ENCODE data around the gene CFLAR. TPM values are rescaled to one million over a fixed set of nuclear protein-coding genes. Genes with fewer than 3 reads are reported as not detected.
A peak's percentile ranks its signal among the peaks of the same experiment; 100 is the strongest.
"Not testable (repeated sequence)": the region's sequence is repeated elsewhere in the genome, so short reads cannot be mapped to it uniquely, and the experiment has no call there.

The CFLAR gene
- total RNA-seq, 2 donors from 2014 or later = 232 to 385 TPM

DNA sequence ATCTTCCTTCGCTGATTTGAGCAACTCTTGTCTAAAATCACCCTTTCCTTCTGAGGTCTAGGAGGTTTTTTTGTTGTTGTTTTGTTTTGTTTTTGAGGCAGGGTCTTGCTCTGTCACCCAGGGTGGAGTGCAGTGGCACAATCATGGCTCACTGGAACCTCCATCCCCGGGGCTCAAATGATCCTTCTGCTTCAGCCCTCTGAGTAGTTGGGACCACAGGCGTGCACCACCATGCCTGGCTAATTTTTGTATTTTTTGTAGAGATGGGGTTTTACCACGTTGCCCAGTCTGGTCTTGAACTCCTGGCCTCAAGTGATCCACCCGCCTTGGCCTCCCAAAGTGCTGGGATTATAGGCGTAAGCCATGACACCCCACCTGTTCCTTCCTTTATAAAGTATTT, 68.3 kb downstream of the CFLAR start:
- DNase-seq; H3K27me3 Mint-ChIP-seq (ENCODE audit: low read depth); H3K9me3 Mint-ChIP-seq: not testable (repeated sequence)
- H3K4me1 Mint-ChIP-seq (ENCODE audit: low read depth) = peaks cover 72% of the 10 kb centered on the region
- peak overlapping the region; percentile 93 for H3K27ac Mint-ChIP-seq
- peaks cover 8 to 16% of the 10 kb centered on the region in 2 donors for H3K36me3 Mint-ChIP-seq (ENCODE audit: insufficient read depth in 2 of 2)
- peak in 1 of 2 donors; percentile 18 for ATAC-seq (replicated peaks in 1 of 2)
- H3K4me3 Mint-ChIP-seq = peak overlapping the region; percentile 91 to 97

DNA sequence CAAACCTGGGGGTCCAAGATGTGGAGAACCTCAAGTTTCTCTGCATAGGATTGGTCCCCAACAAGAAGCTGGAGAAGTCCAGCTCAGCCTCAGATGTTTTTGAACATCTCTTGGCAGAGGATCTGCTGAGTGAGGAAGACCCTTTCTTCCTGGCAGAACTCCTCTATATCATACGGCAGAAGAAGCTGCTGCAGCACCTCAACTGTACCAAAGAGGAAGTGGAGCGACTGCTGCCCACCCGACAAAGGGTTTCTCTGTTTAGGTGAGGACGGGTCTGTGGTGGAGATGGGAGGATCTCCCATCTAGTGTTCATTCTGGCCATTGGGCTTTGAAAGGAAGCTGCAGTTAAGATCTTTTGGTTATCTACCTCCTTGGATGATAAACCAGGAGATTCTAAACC, 69.9 kb downstream of the CFLAR start:
- H3K4me3 Mint-ChIP-seq = peak overlapping the region; percentile 91 to 97
- DNase-seq (no peak), ATAC-seq (replicated peaks in 1 of 2) (no peak)
- peaks cover 67% of the 10 kb centered on the region for H3K4me1 Mint-ChIP-seq (ENCODE audit: low read depth)
- H3K9me3 Mint-ChIP-seq = no peaks in the 10 kb centered on the region
- H3K27ac Mint-ChIP-seq = peak overlapping the region; percentile 93
- no peaks in the 10 kb centered on the region for H3K27me3 Mint-ChIP-seq (ENCODE audit: low read depth)
- peaks cover 11 to 17% of the 10 kb centered on the region in 2 donors for H3K36me3 Mint-ChIP-seq (ENCODE audit: insufficient read depth in 2 of 2)

DNA sequence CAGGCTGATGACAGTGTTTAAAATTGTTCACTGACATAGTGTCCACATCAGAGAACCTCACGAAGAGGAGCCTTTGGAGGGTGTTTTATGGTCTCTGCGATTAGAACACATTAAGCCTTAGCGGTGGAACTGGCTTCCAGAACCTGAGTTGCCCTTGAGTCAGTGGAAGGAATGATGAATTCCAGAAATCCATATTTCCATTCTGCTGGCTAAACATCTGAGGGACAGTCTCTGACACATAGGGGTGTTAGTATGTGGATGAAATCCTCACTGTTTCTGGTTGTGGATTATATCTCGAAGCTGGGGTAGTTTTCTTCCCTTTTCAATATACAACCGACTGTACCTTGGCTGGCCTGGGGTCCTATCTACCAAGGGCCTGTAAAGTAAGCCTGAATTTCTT, 71.0 kb downstream of the CFLAR start:
- Mint-ChIP-seq H3K4me3 (peak overlapping the region; percentile 31 to 46), H3K27me3 (ENCODE audit: low read depth) (no peaks in the 10 kb centered on the region), H3K4me1 (ENCODE audit: low read depth) (peaks cover 71% of the 10 kb centered on the region), H3K36me3 (ENCODE audit: insufficient read depth in 2 of 2) (peaks cover 11 to 17% of the 10 kb centered on the region in 2 donors), H3K9me3 (no peaks in the 10 kb centered on the region), H3K27ac (peak overlapping the region; percentile 8)
- DNase-seq (no peak), ATAC-seq (replicated peaks in 1 of 2) (no peak)

DNA sequence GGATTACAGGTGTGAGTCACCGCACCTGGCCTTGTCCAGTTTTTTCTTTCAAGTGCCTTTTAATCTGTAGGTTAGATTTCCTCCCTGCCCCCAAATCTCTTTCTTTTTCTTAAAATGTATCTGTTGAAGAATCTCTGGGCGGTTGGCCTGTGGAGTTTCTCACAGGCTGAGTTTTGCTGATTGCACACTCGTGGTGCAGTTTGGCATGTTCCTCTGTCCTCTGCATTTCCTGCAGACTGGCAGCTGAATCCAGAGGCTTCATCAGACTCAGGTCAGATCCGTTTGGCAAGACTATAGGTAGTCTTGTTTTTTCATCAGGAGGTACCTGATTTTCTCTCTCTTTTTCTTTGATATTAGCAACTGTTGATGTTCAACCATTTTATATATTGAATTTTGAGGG, 72.5 kb downstream of the CFLAR start:
- peaks cover 69% of the 10 kb centered on the region for H3K4me1 Mint-ChIP-seq (ENCODE audit: low read depth)
- H3K27ac Mint-ChIP-seq = no peak overlapping the region
- H3K9me3 Mint-ChIP-seq = no peaks in the 10 kb centered on the region
- H3K27me3 Mint-ChIP-seq (ENCODE audit: low read depth) = no peaks in the 10 kb centered on the region
- H3K4me3 Mint-ChIP-seq = no peak overlapping the region
- ATAC-seq (replicated peaks in 1 of 2) (no peak), DNase-seq (no peak)
- H3K36me3 Mint-ChIP-seq (ENCODE audit: insufficient read depth in 2 of 2) = peaks cover 12 to 23% of the 10 kb centered on the region in 2 donors

DNA sequence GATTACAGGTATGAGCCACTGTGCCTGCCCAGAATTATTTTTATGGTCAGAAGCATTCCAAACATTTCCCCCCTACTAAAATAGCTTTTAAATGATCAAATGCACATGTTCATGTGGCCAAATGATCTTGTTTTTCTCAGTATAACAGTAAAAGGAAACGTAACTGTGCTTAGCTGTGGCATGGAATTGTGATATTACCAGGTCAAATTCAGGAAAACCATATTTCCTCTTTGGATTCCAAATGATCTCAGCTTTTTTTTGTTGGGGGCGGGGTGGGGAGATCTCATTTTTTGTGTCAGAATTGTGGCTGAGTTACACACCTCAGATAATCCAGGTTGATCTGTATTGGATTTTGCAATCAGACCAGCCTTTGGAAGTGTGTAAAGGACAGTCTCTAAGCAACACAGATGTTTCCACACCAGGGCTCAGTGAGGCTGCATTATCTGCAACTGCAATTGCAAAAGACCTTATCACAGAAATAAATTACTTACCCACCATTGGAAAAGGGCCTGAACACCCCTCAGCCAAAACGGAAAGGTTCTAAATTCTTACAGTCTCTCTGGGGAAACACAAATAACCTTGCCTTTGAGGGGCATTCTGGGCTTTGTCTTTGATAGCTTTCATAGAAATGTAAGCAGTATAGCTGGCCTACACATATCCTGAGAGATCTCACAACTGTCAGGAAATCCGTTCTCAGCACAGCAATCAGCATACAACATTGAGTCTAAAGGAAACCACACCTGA, 75.3 kb downstream of the CFLAR start:
- Mint-ChIP-seq H3K36me3 (ENCODE audit: insufficient read depth in 2 of 2) (peaks cover 15 to 40% of the 10 kb centered on the region in 2 donors), H3K4me3 (peak overlapping the region in 1 of 2 donors; percentile 57), H3K9me3 (no peaks in the 10 kb centered on the region), H3K4me1 (ENCODE audit: low read depth) (peaks cover 70% of the 10 kb centered on the region), H3K27me3 (ENCODE audit: low read depth) (no peaks in the 10 kb centered on the region), H3K27ac (peak overlapping the region; percentile 34)
- DNase-seq (no peak), ATAC-seq (replicated peaks in 1 of 2) (peak; percentile 39 to 66)

GRCh38 chr2:201194097-201194496, 78.1 kb downstream of the CFLAR start:
- ATAC-seq (replicated peaks in 1 of 2) (peak; percentile 89 to 92), DNase-seq (no peak)
- H3K27ac Mint-ChIP-seq = peak overlapping the region; percentile 14
- peak overlapping the region in 1 of 2 donors; percentile 64 for H3K4me3 Mint-ChIP-seq
- H3K36me3 Mint-ChIP-seq (ENCODE audit: insufficient read depth in 2 of 2) = peaks cover 13 to 37% of the 10 kb centered on the region in 2 donors
- no peaks in the 10 kb centered on the region for H3K27me3 Mint-ChIP-seq (ENCODE audit: low read depth)
- H3K4me1 Mint-ChIP-seq (ENCODE audit: low read depth) = peaks cover 48% of the 10 kb centered on the region
- H3K9me3 Mint-ChIP-seq = no peaks in the 10 kb centered on the region

DNA sequence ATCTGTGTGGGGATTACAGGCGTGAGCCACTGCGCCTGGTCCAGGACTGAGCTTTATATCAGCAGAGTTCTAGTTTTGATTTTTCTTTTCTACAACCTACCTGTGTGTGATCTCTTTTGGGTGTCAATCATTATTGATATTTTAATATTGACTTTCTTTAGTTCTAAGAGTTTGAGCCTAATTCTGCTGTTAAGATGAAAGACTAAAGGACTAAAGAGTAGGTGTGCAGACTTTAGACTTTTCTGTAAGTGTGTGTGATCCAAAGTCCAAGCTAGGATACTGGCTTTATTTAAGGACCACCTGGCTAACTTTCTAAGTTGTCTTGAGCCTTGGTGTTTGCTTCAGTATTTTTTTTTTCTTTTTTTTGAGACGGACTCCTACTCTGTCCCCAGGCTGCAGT, 79.4 kb downstream of the CFLAR start:
- ATAC-seq (replicated peaks in 1 of 2) (no peak), DNase-seq (no peak)
- Mint-ChIP-seq H3K27me3 (ENCODE audit: low read depth) (no peaks in the 10 kb centered on the region), H3K4me1 (ENCODE audit: low read depth) (peaks cover 55% of the 10 kb centered on the region), H3K27ac (no peak overlapping the region), H3K4me3 (no peak overlapping the region), H3K36me3 (ENCODE audit: insufficient read depth in 2 of 2) (peaks cover 15 to 41% of the 10 kb centered on the region in 2 donors), H3K9me3 (no peaks in the 10 kb centered on the region)

DNA sequence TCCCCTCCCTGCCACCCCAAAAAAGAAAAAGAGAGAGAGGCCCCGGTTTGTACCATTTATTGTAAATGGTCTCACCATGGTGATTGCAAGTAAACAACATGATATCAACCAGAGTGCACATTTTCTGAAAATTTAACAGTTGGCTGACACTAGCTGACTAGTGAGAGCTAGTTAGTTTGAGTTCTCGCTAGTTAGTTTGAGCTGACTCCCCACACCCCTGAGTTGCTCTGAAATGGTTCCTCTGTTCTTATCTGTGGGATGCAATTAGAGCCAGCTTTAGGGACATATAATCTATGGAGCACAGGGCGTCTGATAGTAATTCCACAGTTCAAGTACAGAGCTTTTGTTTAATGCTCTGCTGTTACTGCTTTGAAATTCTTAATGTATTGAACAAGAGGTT, 80.0 kb downstream of the CFLAR start:
- Mint-ChIP-seq H3K27ac (peak overlapping the region; percentile 40), H3K36me3 (ENCODE audit: insufficient read depth in 2 of 2) (peaks cover 15 to 41% of the 10 kb centered on the region in 2 donors), H3K9me3 (no peaks in the 10 kb centered on the region), H3K4me1 (ENCODE audit: low read depth) (peaks cover 54% of the 10 kb centered on the region), H3K27me3 (ENCODE audit: low read depth) (no peaks in the 10 kb centered on the region), H3K4me3 (no peak overlapping the region)
- DNase-seq = no peak
- ATAC-seq (replicated peaks in 1 of 2) = no peak

GRCh38 chr2:201196803-201197202, 80.8 kb downstream of the CFLAR start:
- Mint-ChIP-seq H3K36me3 (ENCODE audit: insufficient read depth in 2 of 2) (peaks cover 15 to 41% of the 10 kb centered on the region in 2 donors), H3K4me1 (ENCODE audit: low read depth) (peaks cover 46% of the 10 kb centered on the region), H3K4me3 (no peak overlapping the region), H3K27ac (no peak overlapping the region), H3K27me3 (ENCODE audit: low read depth) (no peaks in the 10 kb centered on the region), H3K9me3 (no peaks in the 10 kb centered on the region)
- no peak for DNase-seq
- ATAC-seq (replicated peaks in 1 of 2) = no peak

DNA sequence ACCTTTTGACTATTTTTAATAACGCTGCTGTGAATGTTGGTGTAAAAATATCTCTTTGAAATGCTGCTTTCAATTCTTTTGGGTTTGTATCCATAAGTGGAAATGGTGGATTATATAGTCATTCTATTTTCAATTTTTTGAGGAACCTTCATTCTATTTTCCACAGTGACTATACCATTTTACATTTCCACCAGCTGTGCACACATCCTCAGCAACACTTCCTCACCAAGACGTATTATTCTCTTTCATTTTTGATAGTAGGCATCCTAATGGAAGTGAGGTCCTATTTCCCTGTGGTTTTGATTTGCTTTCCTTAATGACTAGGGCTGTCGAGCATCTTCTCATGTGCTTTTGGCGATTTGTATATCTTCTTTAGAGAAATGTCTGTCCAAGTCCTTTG, 81.8 kb downstream of the CFLAR start:
- Mint-ChIP-seq H3K27ac (no peak overlapping the region), H3K4me3 (no peak overlapping the region), H3K4me1 (ENCODE audit: low read depth) (peaks cover 37% of the 10 kb centered on the region), H3K27me3 (ENCODE audit: low read depth) (no peaks in the 10 kb centered on the region), H3K36me3 (ENCODE audit: insufficient read depth in 2 of 2) (peaks cover 15 to 38% of the 10 kb centered on the region in 2 donors), H3K9me3 (no peaks in the 10 kb centered on the region)
- DNase-seq (no peak), ATAC-seq (replicated peaks in 1 of 2) (no peak)

DNA sequence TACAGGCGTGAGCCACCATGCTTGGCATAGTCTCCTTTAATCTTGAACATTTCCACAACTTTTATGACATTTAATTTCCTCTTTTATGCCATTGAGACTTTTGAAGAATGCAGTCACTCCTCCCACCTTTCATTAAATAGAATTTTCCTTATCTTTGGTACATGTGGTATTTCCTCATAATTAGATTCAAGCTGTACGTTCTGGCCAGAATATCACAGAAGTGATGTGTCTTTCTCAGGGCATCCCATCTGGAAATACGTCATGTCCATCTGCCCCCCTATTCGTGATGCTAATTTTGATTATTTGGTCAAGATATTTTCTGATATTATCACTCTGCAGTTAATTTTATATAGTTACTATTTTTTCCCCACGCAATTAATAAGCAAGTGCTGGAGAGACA, 83.9 kb downstream of the CFLAR start:
- Mint-ChIP-seq H3K4me3 (no peak overlapping the region), H3K27me3 (ENCODE audit: low read depth) (no peaks in the 10 kb centered on the region), H3K4me1 (ENCODE audit: low read depth) (peaks cover 17% of the 10 kb centered on the region), H3K36me3 (ENCODE audit: insufficient read depth in 2 of 2) (peaks cover 11 to 26% of the 10 kb centered on the region in 2 donors), H3K9me3 (no peaks in the 10 kb centered on the region), H3K27ac (no peak overlapping the region)
- ATAC-seq (replicated peaks in 1 of 2) (no peak), DNase-seq (no peak)

DNA sequence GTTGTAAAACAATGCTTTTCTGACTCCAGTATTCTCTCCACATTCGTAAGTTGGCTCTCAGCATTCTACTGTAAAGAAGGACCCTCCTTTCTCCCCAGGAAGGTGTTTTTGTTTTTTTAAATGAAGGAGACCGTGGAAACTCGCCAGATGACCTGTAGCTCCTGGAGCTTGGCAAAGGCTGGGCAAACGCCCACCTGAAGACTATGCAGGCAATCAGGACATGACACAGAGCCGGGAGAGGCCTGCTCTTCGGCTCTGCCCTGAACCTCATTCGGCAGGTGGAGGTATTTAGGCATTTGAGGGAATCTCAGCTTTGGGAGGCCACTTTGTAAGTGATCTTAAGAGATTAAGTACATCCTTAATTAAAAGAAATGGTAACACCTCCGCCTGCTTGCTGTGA, 84.4 kb downstream of the CFLAR start:
- Mint-ChIP-seq H3K27me3 (ENCODE audit: low read depth) (no peaks in the 10 kb centered on the region), H3K9me3 (no peaks in the 10 kb centered on the region), H3K27ac (no peak overlapping the region), H3K36me3 (ENCODE audit: insufficient read depth in 2 of 2) (peaks cover 11 to 25% of the 10 kb centered on the region in 2 donors), H3K4me3 (no peak overlapping the region), H3K4me1 (ENCODE audit: low read depth) (peaks cover 15% of the 10 kb centered on the region)
- DNase-seq = no peak
- ATAC-seq (replicated peaks in 1 of 2) = no peak

- Mint-ChIP-seq H3K36me3 (ENCODE audit: insufficient read depth in 2 of 2) (peaks cover 7 to 17% of the 10 kb centered on the region in 2 donors), H3K27me3 (ENCODE audit: low read depth) (no peaks in the 10 kb centered on the region), H3K4me3 (no peak overlapping the region), H3K27ac (no peak overlapping the region), H3K4me1 (ENCODE audit: low read depth) (peaks cover 15% of the 10 kb centered on the region), H3K9me3 (no peaks in the 10 kb centered on the region)
- ATAC-seq (replicated peaks in 1 of 2) = no peak
- no peak for DNase-seq
These were observed 85.4 kb downstream of the CFLAR start for GRCh38 chr2:201201371-201201770.
